H1 (cell line): ENCODE data around the gene GINS3. TPM values are rescaled to one million over a fixed set of nuclear protein-coding genes. Genes with fewer than 3 reads are reported as not detected.

Experiments used
- RBBP5 ChIP-seq: IDR thresholded peaks from 2 replicates; pipeline ENCODE4 v1.7.1; 2012; ENCODE audit warnings: low read depth, mild to moderate bottlenecking, inconsistent platforms, low read length, moderate library complexity, borderline replicate concordance
- SP1 ChIP-seq: IDR thresholded peaks from 2 replicates; pipeline ENCODE4 v1.6.1; 2011; ENCODE audit warnings: low read depth, low read length
- polyA plus RNA-seq, 7 experiments: library from polyadenylated mRNA; depleted of rRNA in 3 of 7; stranded (reverse) in 5 of 7; unstranded in 2 of 7; fragments of >200 nt in 5 of 7; fragments of 200-250 nt in 2 of 7; gene quantifications; 1 replicate in 5 of 7; 2 replicates in 1 of 7; 4 replicates in 1 of 7; pipeline versions ENCODE4 v1.2.1 to v1.2.3, GENCODE V29; 2011 to 2013; ENCODE audit warnings: missing spikeins in 2 of 7, mixed read lengths in 2 of 7
- total RNA-seq: library from RNA; stranded (reverse); fragmentation: NEBNext Ultra II Directional; extraction: Animal tissue kit (Norgen Biotek cat#: 25700); gene quantifications from 2 replicates; pipeline ENCODE4 v1.2.1, GENCODE V29; 2021
- TF ChIP-seq, protein P1 (sequence below): fragments of 300-600 bp; sonication (generic); IDR thresholded peaks from 2 replicates; pipeline ENCODE4 v1.7.1; 2012; ENCODE audit warnings: low read length, moderate library complexity, mild to moderate bottlenecking, inconsistent platforms; ENCODE audit not compliant: insufficient replicate concordance

GINS3 gene
- total and polyA plus RNA-seq, 2 of the 8 experiments (the other 6 are each of a cell fraction or from before 2014, with no cell fraction given) = 12.9 to 15.4 TPM

DNA sequence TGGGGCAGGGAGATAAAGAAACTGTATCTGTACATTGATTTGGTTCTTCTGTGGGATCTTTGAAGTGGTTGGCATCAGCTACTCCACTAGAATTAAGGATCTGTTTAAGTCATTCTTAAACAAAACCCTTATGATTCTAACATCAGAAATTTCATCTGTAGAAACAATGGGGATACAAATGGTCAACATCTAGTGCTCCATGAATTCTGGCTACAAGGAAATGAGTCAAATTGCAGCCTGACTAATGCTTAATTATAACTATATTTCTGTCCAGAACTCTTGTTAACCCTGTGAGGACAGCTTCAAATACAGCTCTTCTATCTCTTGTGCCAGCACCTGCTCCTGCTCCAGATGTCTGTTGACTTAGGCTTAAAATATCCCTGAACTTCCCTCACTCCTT, 13.9 kb upstream of the GINS3 start (continued):
- TF ChIP-seq, protein P1, sequence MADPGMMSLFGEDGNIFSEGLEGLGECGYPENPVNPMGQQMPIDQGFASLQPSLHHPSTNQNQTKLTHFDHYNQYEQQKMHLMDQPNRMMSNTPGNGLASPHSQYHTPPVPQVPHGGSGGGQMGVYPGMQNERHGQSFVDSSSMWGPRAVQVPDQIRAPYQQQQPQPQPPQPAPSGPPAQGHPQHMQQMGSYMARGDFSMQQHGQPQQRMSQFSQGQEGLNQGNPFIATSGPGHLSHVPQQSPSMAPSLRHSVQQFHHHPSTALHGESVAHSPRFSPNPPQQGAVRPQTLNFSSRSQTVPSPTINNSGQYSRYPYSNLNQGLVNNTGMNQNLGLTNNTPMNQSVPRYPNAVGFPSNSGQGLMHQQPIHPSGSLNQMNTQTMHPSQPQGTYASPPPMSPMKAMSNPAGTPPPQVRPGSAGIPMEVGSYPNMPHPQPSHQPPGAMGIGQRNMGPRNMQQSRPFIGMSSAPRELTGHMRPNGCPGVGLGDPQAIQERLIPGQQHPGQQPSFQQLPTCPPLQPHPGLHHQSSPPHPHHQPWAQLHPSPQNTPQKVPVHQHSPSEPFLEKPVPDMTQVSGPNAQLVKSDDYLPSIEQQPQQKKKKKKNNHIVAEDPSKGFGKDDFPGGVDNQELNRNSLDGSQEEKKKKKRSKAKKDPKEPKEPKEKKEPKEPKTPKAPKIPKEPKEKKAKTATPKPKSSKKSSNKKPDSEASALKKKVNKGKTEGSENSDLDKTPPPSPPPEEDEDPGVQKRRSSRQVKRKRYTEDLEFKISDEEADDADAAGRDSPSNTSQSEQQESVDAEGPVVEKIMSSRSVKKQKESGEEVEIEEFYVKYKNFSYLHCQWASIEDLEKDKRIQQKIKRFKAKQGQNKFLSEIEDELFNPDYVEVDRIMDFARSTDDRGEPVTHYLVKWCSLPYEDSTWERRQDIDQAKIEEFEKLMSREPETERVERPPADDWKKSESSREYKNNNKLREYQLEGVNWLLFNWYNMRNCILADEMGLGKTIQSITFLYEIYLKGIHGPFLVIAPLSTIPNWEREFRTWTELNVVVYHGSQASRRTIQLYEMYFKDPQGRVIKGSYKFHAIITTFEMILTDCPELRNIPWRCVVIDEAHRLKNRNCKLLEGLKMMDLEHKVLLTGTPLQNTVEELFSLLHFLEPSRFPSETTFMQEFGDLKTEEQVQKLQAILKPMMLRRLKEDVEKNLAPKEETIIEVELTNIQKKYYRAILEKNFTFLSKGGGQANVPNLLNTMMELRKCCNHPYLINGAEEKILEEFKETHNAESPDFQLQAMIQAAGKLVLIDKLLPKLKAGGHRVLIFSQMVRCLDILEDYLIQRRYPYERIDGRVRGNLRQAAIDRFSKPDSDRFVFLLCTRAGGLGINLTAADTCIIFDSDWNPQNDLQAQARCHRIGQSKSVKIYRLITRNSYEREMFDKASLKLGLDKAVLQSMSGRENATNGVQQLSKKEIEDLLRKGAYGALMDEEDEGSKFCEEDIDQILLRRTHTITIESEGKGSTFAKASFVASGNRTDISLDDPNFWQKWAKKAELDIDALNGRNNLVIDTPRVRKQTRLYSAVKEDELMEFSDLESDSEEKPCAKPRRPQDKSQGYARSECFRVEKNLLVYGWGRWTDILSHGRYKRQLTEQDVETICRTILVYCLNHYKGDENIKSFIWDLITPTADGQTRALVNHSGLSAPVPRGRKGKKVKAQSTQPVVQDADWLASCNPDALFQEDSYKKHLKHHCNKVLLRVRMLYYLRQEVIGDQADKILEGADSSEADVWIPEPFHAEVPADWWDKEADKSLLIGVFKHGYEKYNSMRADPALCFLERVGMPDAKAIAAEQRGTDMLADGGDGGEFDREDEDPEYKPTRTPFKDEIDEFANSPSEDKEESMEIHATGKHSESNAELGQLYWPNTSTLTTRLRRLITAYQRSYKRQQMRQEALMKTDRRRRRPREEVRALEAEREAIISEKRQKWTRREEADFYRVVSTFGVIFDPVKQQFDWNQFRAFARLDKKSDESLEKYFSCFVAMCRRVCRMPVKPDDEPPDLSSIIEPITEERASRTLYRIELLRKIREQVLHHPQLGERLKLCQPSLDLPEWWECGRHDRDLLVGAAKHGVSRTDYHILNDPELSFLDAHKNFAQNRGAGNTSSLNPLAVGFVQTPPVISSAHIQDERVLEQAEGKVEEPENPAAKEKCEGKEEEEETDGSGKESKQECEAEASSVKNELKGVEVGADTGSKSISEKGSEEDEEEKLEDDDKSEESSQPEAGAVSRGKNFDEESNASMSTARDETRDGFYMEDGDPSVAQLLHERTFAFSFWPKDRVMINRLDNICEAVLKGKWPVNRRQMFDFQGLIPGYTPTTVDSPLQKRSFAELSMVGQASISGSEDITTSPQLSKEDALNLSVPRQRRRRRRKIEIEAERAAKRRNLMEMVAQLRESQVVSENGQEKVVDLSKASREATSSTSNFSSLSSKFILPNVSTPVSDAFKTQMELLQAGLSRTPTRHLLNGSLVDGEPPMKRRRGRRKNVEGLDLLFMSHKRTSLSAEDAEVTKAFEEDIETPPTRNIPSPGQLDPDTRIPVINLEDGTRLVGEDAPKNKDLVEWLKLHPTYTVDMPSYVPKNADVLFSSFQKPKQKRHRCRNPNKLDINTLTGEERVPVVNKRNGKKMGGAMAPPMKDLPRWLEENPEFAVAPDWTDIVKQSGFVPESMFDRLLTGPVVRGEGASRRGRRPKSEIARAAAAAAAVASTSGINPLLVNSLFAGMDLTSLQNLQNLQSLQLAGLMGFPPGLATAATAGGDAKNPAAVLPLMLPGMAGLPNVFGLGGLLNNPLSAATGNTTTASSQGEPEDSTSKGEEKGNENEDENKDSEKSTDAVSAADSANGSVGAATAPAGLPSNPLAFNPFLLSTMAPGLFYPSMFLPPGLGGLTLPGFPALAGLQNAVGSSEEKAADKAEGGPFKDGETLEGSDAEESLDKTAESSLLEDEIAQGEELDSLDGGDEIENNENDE = no peak
- no peak for TF ChIP-seq RBBP5
- TF ChIP-seq SP1 = no peak
